ENCODE measurements around the gene NUB1. TPM values are rescaled to one million over a fixed set of nuclear protein-coding genes. Genes with fewer than 3 reads are reported as not detected.

The NUB1 gene
- total RNA-seq, 1 donor, result 51.0 TPM

GRCh38 chr7:151389768-151390597, 48.4 kb downstream of the NUB1 start:
- TF ChIP-seq CTCF (IDR thresholded peaks at IDR 0.05; ENCODE audit: insufficient read depth, low read depth, low read length), result no peak
- H3K4me3 ChIP-seq (ENCODE audit: low read depth, low read length), result no peak overlapping the region
- no peak for DNase-seq (ENCODE audit: low read depth)

GRCh38 chr7:151390598-151391357, 49.2 kb downstream of the NUB1 start:
- TF ChIP-seq CTCF (IDR thresholded peaks at IDR 0.05; ENCODE audit: insufficient read depth, low read depth, low read length), result no peak
- no peak overlapping the region for H3K4me3 ChIP-seq (ENCODE audit: low read depth, low read length)
- no peak for DNase-seq (ENCODE audit: low read depth)

- no peak for DNase-seq (ENCODE audit: low read depth)
- no peak for TF ChIP-seq CTCF (IDR thresholded peaks at IDR 0.05; ENCODE audit: insufficient read depth, low read depth, low read length)
- no peak overlapping the region for H3K4me3 ChIP-seq (ENCODE audit: low read depth, low read length)
These were observed 49.7 kb downstream of the NUB1 start for GRCh38 chr7:151391358-151391730.

- no peak for TF ChIP-seq CTCF (IDR thresholded peaks at IDR 0.05; ENCODE audit: insufficient read depth, low read depth, low read length)
- DNase-seq (ENCODE audit: low read depth), result no peak
- no peak overlapping the region for H3K4me3 ChIP-seq (ENCODE audit: low read depth, low read length)
These were observed 50.4 kb downstream of the NUB1 start for GRCh38 chr7:151392002-151392401.

- DNase-seq (ENCODE audit: low read depth), result no peak
- TF ChIP-seq CTCF (IDR thresholded peaks at IDR 0.05; ENCODE audit: insufficient read depth, low read depth, low read length), result no peak
- no peak overlapping the region for H3K4me3 ChIP-seq (ENCODE audit: low read depth, low read length)
These were observed 50.8 kb downstream of the NUB1 start for GRCh38 chr7:151392426-151392825.

- no peak for TF ChIP-seq CTCF (IDR thresholded peaks at IDR 0.05; ENCODE audit: insufficient read depth, low read depth, low read length)
- no peak for DNase-seq (ENCODE audit: low read depth)
- H3K4me3 ChIP-seq (ENCODE audit: low read depth, low read length), result no peak overlapping the region
These were observed 51.7 kb downstream of the NUB1 start for GRCh38 chr7:151393031-151393977.
